Keratinocyte (primary cell): ENCODE measurements around the gene SLIT3. TPM values are rescaled to one million over a fixed set of nuclear protein-coding genes. Genes with fewer than 3 reads are reported as not detected.

Experiments
- DNase-seq: peaks from one replicate; pipeline ENCODE4 v3.0.0-alpha.2; 2011; ENCODE audit warnings: low read depth, missing footprints, low spot score
- FAIRE-seq: peaks from 2 replicates; lab custom pipeline; 2011; peaks lifted over from hg19 to GRCh38; lab: Jason Lieb, UNC
- H2AFZ ChIP-seq: 2 replicates; pipeline ENCODE4 v1.6.0; 2012; ENCODE audit warnings: low read length, control low read depth, inconsistent platforms; ENCODE audit not compliant: control insufficient read depth
- H3K27ac ChIP-seq: 2 replicates; pipeline ENCODE4 v1.5.1; 2011; ENCODE audit warnings: low read length; ENCODE audit not compliant: control insufficient read depth, insufficient read depth
- H3K27me3 ChIP-seq: 3 replicates; pipeline ENCODE4 v1.6.0; 2011; ENCODE audit warnings: low read length; ENCODE audit not compliant: control insufficient read depth, insufficient read depth; ENCODE audit errors: extremely low read depth
- H3K36me3 ChIP-seq, 2 experiments: 2 replicates in 1 of 2; 3 replicates in 1 of 2; pipeline ENCODE4 v1.5.1; 2011; ENCODE audit warnings: low read length in 2 of 2, mild to moderate bottlenecking in 1 of 2; ENCODE audit not compliant: control insufficient read depth in 2 of 2, insufficient read depth in 2 of 2; ENCODE audit errors: extremely low read depth in 1 of 2
- H3K4me1 ChIP-seq: 3 replicates; pipeline ENCODE4 v1.5.1; 2011; ENCODE audit warnings: low read length; ENCODE audit not compliant: control insufficient read depth, insufficient read depth; ENCODE audit errors: extremely low read depth
- H3K4me2 ChIP-seq: 3 replicates; pipeline ENCODE4 v1.6.0; 2011; ENCODE audit warnings: low read depth, low read length; ENCODE audit not compliant: control insufficient read depth, insufficient read depth; ENCODE audit errors: extremely low read depth
- H3K4me3 ChIP-seq, 3 experiments: fragments of 200-600 bp in 1 of 3; sonication (generic) in 1 of 3; 2 replicates in 2 of 3; 3 replicates in 1 of 3; pipeline ENCODE4 v1.5.1; 2011 to 2016; ENCODE audit warnings: low read length in 3 of 3, mild to moderate bottlenecking in 3 of 3, control low read depth in 2 of 3, inconsistent platforms in 1 of 3, low read depth in 1 of 3, mixed read lengths in 1 of 3, mixed run types in 1 of 3, moderate library complexity in 1 of 3; ENCODE audit not compliant: control insufficient read depth in 2 of 3, insufficient read depth in 2 of 3; ENCODE audit errors: extremely low read depth in 1 of 3
- H3K79me2 ChIP-seq: 2 replicates; pipeline ENCODE4 v1.6.0; 2012; ENCODE audit warnings: low read length; ENCODE audit not compliant: control insufficient read depth, insufficient read depth
- H3K9ac ChIP-seq: 3 replicates; pipeline ENCODE4 v1.6.0; 2011; ENCODE audit warnings: low read length; ENCODE audit not compliant: control insufficient read depth, insufficient read depth; ENCODE audit errors: extremely low read depth
- H3K9me1 ChIP-seq: 3 replicates; pipeline ENCODE4 v1.6.0; 2011; ENCODE audit warnings: low read length; ENCODE audit not compliant: control insufficient read depth, insufficient read depth; ENCODE audit errors: extremely low read depth
- H3K9me3 ChIP-seq: 2 replicates; pipeline ENCODE4 v1.5.1; 2012; ENCODE audit warnings: low read depth, low read length; ENCODE audit not compliant: control insufficient read depth
- H4K20me1 ChIP-seq: 3 replicates; pipeline ENCODE4 v1.6.0; 2011; ENCODE audit warnings: low read length; ENCODE audit not compliant: control insufficient read depth, insufficient read depth; ENCODE audit errors: extremely low read depth
- EZH2 ChIP-seq: IDR thresholded peaks from one replicate; pipeline ENCODE4 v1.6.1; 2012; ENCODE audit warnings: inconsistent platforms, mild to moderate bottlenecking, low read length, moderate library complexity
- dilution Hi-C: fragments of 300-500 bp; cut with MboI; formaldehyde crosslinking; loops from one replicate; pipeline ENCODE4 v1.7.0; 2020; ENCODE audit warnings: low sequenced_read_pairs; ENCODE audit not compliant: extremely low pct_ligation_motif_present
- polyA plus RNA-seq, 5 experiments: library from polyadenylated mRNA; depleted of rRNA in 3 of 5; stranded (reverse) in 3 of 5; stranded (forward) in 1 of 5; unstranded in 1 of 5; fragments of >200 nt; gene quantifications; 1 replicate in 1 of 5; 2 replicates in 3 of 5; 3 replicates in 1 of 5; pipeline versions ENCODE4 v1.2.1 to v1.2.3, GENCODE V29; 2011 to 2012; ENCODE audit warnings: missing spikeins in 2 of 5, low read depth in 1 of 5, low replicate concordance in 1 of 5
- TF ChIP-seq, protein P1 (sequence below), 3 experiments: IDR thresholded peaks in 1 of 3; conservative IDR thresholded peaks in 1 of 3; optimal IDR thresholded peaks in 1 of 3; 2 replicates in 2 of 3; 3 replicates in 1 of 3; pipeline versions ENCODE3 to v1.5.1; 2011; ENCODE audit warnings: low read length in 3 of 3, mild to moderate bottlenecking in 3 of 3, moderate library complexity in 2 of 3, control low read depth in 1 of 3, inconsistent platforms in 1 of 3; ENCODE audit not compliant: insufficient read depth in 2 of 3; ENCODE audit errors: extremely low read depth in 1 of 3

SLIT3 gene
- polyA plus RNA-seq, 1 donor (not counting 4 experiments of a cell fraction or from before 2014, with no cell fraction given), result 2.4 TPM

DNA sequence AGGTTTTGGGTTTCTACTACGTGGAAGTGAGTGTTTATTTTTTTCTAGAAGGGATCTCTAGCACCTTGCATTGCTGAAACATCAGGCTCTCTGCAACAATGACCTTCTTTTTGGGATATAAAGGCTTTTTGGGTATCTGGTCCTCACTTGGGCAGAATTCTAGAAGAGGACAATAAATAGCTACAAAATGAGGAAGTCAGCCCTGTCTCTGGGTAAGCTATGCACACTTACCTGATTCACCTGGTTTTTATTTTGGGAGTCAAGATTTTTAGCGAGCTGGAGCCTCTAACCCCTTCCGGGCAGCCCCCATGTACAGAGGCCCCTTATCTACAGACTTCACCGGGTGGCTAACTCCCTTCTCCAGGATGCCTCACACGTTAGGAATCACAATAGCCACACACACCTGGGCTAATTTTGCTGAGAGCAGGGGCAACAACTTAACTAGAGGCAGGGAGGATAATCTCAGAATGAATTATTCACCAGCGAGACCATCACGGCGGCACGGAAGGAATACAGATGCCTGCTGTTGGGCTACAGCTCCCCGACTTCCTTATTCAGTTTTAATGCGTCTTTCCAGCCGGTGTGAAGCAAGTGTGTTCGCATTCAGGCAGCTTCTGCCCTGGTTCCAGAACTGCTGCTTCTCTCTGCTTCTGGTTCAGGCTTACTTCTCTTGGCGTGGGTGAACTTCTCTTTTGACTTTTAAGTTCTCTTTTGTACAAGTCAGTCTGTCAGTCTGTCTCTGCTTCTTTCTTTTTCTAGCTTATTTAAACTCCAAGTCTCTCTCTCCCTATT is 380.7 kb downstream of the SLIT3 start:
- no peaks in the 10 kb centered on the region for H4K20me1 ChIP-seq
- H3K4me3 ChIP-seq, result no peak overlapping the region
- H3K79me2 ChIP-seq, result no peaks in the 10 kb centered on the region
- no peak overlapping the region for H3K27ac ChIP-seq
- no peak overlapping the region for H3K9ac ChIP-seq
- H3K9me1 ChIP-seq, result no peaks in the 10 kb centered on the region
- no peaks in the 10 kb centered on the region for H3K9me3 ChIP-seq
- dilution Hi-C loops, result no loop called here
- H3K36me3 ChIP-seq, result no peaks in the 10 kb centered on the region
- no peak overlapping the region for H3K4me2 ChIP-seq
- no peak overlapping the region for H2AFZ ChIP-seq
- DNase-seq, result no peak
- no peak for FAIRE-seq
- no peaks in the 10 kb centered on the region for H3K4me1 ChIP-seq
- no peaks in the 10 kb centered on the region for H3K27me3 ChIP-seq
- TF ChIP-seq EZH2, result no peak
- TF ChIP-seq, protein P1, sequence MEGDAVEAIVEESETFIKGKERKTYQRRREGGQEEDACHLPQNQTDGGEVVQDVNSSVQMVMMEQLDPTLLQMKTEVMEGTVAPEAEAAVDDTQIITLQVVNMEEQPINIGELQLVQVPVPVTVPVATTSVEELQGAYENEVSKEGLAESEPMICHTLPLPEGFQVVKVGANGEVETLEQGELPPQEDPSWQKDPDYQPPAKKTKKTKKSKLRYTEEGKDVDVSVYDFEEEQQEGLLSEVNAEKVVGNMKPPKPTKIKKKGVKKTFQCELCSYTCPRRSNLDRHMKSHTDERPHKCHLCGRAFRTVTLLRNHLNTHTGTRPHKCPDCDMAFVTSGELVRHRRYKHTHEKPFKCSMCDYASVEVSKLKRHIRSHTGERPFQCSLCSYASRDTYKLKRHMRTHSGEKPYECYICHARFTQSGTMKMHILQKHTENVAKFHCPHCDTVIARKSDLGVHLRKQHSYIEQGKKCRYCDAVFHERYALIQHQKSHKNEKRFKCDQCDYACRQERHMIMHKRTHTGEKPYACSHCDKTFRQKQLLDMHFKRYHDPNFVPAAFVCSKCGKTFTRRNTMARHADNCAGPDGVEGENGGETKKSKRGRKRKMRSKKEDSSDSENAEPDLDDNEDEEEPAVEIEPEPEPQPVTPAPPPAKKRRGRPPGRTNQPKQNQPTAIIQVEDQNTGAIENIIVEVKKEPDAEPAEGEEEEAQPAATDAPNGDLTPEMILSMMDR (optimal IDR thresholded peaks at IDR 0.05 in 1 of 3, IDR thresholded peaks at IDR 0.05 in 1 of 3, conservative IDR thresholded peaks at IDR 0.05 in 1 of 3; ENCODE audit: extremely low read depth in 1 of 3, insufficient read depth in 2 of 3, low read length in 3 of 3), result no peak

DNA sequence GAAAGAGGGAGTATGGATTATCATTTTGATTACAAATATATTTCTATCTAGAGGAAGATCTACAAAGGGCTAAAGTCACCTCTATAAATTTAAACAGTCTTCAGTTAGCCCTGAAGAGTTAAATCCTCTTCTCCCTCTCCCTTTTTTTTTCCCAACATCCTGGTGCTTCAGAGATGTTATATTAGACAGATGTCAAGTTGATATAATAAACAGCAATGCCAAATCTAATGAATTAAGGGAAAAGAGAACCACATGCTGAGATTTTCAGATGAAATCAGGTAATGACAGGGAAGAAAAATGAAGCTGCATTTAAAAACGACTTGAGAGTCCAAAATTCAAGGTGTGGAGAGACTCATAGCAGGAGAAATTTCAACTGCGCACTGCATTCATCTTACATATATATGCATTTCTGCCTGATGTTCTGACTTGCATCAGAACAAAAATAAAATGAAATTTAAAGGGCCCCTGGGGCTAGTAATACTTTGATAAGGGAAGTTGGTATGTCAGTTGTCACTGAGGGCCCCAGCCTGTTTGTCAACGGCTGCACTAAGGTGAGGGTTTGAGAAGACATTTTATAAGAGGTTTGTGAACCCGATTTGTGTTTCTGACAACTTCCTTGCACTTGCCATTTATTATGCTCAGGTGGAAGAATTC is 382.9 kb downstream of the SLIT3 start:
- Histone ChIP-seq H3K4me2 (no peak overlapping the region), H3K4me1 (no peaks in the 10 kb centered on the region), H4K20me1 (no peaks in the 10 kb centered on the region), H3K79me2 (no peaks in the 10 kb centered on the region), H3K9me1 (no peaks in the 10 kb centered on the region), H3K27me3 (no peaks in the 10 kb centered on the region), H3K4me3 (no peak overlapping the region), H3K36me3 (no peaks in the 10 kb centered on the region), H3K27ac (no peak overlapping the region), H3K9me3 (no peaks in the 10 kb centered on the region), H2AFZ (no peak overlapping the region), H3K9ac (no peak overlapping the region)
- DNase-seq (no peak), FAIRE-seq (no peak)
- no peak for TF ChIP-seq EZH2
- TF ChIP-seq, protein P1 (optimal IDR thresholded peaks at IDR 0.05 in 1 of 3, IDR thresholded peaks at IDR 0.05 in 1 of 3, conservative IDR thresholded peaks at IDR 0.05 in 1 of 3; ENCODE audit: extremely low read depth in 1 of 3, insufficient read depth in 2 of 3, low read length in 3 of 3), result no peak
- dilution Hi-C loops, result no loop called here
